ENCODE data around the gene OR6M1.

DNA sequence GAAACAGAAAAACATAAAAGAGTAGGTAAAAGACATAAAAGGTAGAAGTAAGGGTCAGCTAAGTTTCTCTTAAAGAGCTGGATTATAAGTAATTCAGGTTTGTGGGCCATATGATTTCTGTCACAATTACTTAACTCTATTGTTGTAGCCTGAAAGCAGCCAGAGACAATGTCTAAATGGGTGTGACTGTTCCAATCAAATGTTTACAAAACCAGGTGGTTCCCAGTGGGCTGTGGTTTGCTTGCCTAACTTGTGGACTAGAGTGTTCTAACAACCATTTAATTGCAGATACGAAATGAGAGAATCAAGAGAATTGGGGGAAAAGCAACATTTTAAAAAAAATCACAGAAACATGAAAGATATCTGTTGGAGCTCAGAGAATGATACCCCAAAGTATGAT, 22.6 kb downstream of the OR6M1 start:
- TF ChIP-seq CTCF (conservative IDR thresholded peaks at IDR 0.05; ENCODE audit: low read depth, low read length) (no peak), ELK1 (IDR thresholded peaks at IDR 0.05; ENCODE audit: borderline replicate concordance, low read depth, low read length) (no peak)
